ENCODE results near the gene TRAK2. TPM values are rescaled to one million over a fixed set of nuclear protein-coding genes. Genes with fewer than 3 reads are reported as not detected.

TRAK2 gene
- total and polyA plus RNA-seq, 2 of the 13 experiments (the other 11 are each of a cell fraction or from before 2014, with no cell fraction given) = 7.7 to 21.0 TPM

DNA sequence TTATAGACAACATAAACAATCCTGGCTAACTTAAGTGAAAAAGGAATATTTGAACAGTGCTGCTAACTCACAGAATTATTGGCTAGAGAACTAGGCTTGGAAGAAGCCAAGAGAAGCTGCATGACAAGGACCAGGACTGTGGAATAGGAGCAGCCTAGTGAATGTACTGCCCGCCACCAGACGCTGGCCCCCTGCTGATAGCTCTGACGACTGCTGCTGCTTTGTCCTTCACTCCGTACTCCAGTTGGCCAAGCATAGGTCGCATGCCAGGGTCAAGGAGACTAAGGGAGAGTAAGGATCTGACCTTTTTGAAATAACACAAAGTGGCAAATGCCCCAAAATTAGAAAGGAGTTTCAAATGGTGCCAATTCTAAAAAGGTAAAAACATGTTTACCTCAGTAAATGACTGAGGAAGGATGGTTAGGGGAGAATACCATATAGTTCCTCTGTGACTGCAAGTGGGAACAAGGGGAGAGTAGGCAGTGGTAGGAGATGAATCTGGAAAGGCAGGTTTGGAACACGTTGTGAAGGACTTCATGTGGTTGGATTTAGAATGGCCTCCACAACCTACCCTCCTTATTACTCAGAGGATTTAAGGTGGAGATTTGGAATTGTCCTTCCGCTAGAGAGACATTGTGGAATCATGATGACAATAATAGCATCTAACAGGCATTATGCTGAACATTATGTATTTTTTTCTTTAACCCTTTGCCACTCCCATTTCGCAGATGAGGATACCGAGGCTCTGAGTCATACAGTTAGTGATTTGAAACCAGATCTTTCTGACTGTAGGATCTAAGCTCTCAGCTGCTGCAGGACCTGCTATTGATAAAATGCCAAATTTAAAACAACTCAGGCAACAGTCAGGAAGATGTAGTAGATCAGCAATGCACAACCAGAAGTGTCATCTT lies 19.8 kb upstream of the TRAK2 start:
- WGBS (ENCODE audit: low lambda C conversion rate) = 91% methylated on average over 9 of the region's 9 CpGs
- Histone ChIP-seq H3K9me3 (ENCODE audit: low read length) (no peaks in the 10 kb centered on the region), H2AFZ (ENCODE audit: low read length) (no peak overlapping the region), H4K20me1 (ENCODE audit: insufficient read depth, low read length) (no peaks in the 10 kb centered on the region), H3K36me3 (replicated peaks in 1 of 2; ENCODE audit: control insufficient read depth in 1 of 2, insufficient read depth in 2 of 2, low read length in 2 of 2) (peaks cover 4 to 73% of the 10 kb centered on the region in 2 experiments), H3K4me2 (ENCODE audit: low read depth, low read length) (no peak overlapping the region), H3K27me3 (ENCODE audit: control insufficient read depth in 1 of 2, insufficient read depth in 2 of 2, low read length in 2 of 2) (no peaks in the 10 kb centered on the region), H3K4me3 (replicated peaks in 1 of 3; ENCODE audit: insufficient read depth in 1 of 3, low read depth in 2 of 3, low read length in 3 of 3) (no peak overlapping the region), H3K79me2 (ENCODE audit: insufficient read depth, low read length) (no peaks in the 10 kb centered on the region), H3K27ac (ENCODE audit: extremely low read length, insufficient read depth, low read length) (no peak overlapping the region), H3K9ac (ENCODE audit: insufficient read depth, low read depth, low read length) (no peak overlapping the region), H3K4me1 (ENCODE audit: insufficient read depth, low read length) (no peaks in the 10 kb centered on the region)
- intact Hi-C loops (cut with micrococcal nuclease; ENCODE audit: unreplicated experiment) (no loop called here), in situ Hi-C loops (cut with HindIII; ENCODE audit: extremely low pct_ligation_motif_present, low pct_unique_long_range_greater_than_20kb) (no loop called here)
- no TSS peak for BruUV-seq (replicated peaks)
- ATAC-seq = peak; percentile 85
- no peak for DNase-seq (ENCODE audit: low spot score)
- ChIA-PET POLR2A (no interaction called here), CTCF (ENCODE audit: low intra/inter-chr PET ratio, low total read pairs) (no interaction called here)
- no peak for FAIRE-seq
- TF ChIP-seq ZBTB38 (CRISPR knock-in tag; IDR thresholded peaks at IDR 0.05) = peak; percentile 54; the same call in 1 of the 2 replicates
- TF ChIP-seq POLR2AphosphoS2 (IDR thresholded peaks at IDR 0.05; ENCODE audit: low read depth, low read length) = no peak
- 0 out of 2 replicates have a peak, but pooled peaks have one; percentile 46 for TF ChIP-seq ZNF629 (CRISPR knock-in tag; conservative IDR thresholded peaks at IDR 0.05)
- TF ChIP-seq, protein P1, sequence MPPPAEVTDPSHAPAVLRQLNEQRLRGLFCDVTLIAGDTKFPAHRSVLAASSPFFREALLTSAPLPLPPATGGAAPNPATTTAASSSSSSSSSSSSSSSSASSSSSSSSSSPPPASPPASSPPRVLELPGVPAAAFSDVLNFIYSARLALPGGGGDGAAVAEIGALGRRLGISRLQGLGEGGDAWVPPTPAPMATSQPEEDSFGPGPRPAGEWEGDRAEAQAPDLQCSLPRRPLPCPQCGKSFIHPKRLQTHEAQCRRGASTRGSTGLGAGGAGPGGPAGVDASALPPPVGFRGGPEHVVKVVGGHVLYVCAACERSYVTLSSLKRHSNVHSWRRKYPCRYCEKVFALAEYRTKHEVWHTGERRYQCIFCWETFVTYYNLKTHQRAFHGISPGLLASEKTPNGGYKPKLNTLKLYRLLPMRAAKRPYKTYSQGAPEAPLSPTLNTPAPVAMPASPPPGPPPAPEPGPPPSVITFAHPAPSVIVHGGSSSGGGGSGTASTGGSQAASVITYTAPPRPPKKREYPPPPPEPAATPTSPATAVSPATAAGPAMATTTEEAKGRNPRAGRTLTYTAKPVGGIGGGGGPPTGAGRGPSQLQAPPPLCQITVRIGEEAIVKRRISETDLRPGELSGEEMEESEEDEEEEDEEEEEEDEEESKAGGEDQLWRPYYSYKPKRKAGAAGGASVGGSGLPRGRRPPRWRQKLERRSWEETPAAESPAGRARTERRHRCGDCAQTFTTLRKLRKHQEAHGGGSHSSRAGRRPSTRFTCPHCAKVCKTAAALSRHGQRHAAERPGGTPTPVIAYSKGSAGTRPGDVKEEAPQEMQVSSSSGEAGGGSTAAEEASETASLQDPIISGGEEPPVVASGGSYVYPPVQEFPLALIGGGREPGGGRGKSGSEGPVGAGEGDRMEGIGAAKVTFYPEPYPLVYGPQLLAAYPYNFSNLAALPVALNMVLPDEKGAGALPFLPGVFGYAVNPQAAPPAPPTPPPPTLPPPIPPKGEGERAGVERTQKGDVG (CRISPR knock-in tag; IDR thresholded peaks at IDR 0.05; ENCODE audit: borderline replicate concordance) = no peak
- TF ChIP-seq KLF13 (CRISPR knock-in tag; IDR thresholded peaks at IDR 0.05) = no peak
- no peak for TF ChIP-seq GZF1 (CRISPR knock-in tag; IDR thresholded peaks at IDR 0.05)
- TF ChIP-seq MEF2D (CRISPR knock-in tag; IDR thresholded peaks at IDR 0.05) = no peak
- no peak for TF ChIP-seq ELF3 (CRISPR knock-in tag; IDR thresholded peaks at IDR 0.05)
- no peak for TF ChIP-seq MED1 (CRISPR knock-in tag; IDR thresholded peaks at IDR 0.05)
- 0 out of 2 replicates have a peak, but pooled peaks have one; percentile 15 for TF ChIP-seq SMC3 (IDR thresholded peaks at IDR 0.05; ENCODE audit: low read length)
- peak; percentile 22; the same call in 1 of the 2 replicates for TF ChIP-seq CTCF (CRISPR knock-in tag; IDR thresholded peaks at IDR 0.05)
- TF ChIP-seq, protein P2, sequence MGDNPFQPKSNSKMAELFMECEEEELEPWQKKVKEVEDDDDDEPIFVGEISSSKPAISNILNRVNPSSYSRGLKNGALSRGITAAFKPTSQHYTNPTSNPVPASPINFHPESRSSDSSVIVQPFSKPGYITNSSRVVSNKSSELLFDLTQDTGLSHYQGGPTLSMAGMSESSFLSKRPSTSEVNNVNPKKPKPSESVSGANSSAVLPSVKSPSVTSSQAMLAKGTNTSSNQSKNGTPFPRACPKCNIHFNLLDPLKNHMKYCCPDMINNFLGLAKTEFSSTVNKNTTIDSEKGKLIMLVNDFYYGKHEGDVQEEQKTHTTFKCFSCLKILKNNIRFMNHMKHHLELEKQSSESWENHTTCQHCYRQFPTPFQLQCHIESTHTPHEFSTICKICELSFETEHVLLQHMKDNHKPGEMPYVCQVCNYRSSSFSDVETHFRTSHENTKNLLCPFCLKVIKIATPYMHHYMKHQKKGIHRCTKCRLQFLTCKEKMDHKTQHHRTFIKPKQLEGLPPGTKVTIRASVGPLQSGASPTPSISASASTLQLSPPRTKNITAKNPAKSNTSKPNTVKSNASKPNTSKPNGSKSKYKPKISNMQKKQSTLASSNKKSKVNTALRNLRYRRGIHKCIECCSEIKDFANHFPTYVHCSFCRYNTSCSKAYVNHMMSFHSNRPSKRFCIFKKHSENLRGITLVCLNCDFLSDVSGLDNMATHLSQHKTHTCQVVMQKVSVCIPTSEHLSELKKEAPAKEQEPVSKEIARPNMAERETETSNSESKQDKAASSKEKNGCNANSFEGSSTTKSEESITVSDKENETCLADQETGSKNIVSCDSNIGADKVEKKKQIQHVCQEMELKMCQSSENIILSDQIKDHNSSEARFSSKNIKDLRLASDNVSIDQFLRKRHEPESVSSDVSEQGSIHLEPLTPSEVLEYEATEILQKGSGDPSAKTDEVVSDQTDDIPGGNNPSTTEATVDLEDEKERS (CRISPR knock-in tag; IDR thresholded peaks at IDR 0.05) = no peak
- no peak for TF ChIP-seq JUND (CRISPR knock-in tag; IDR thresholded peaks at IDR 0.05)
- no peak for TF ChIP-seq ZSCAN30 (CRISPR knock-in tag; IDR thresholded peaks at IDR 0.05)
- no peak for TF ChIP-seq PHF5A (CRISPR knock-in tag; IDR thresholded peaks at IDR 0.05; ENCODE audit: low read depth, unreplicated experiment)
- no peak for TF ChIP-seq HCFC1 (IDR thresholded peaks at IDR 0.05; ENCODE audit: low read depth, low read length)

All from HepG2 (cell line).